Heart left ventricle (tissue), 16 donors: Measurements from ENCODE around the gene GPR171. TPM values are rescaled to one million over a fixed set of nuclear protein-coding genes. Genes with fewer than 3 reads are reported as not detected.

Source experiments
- ATAC-seq, 4 donors: fragments of 200-7000 bp; cut with Tn5 transposase; one replicate each; pipeline ENCODE4 v1.9.1; 2020 to 2022; ENCODE audit warnings: moderate library complexity in 4 of 4, mild to moderate bottlenecking in 3 of 4, moderate number of reproducible peaks in 1 of 4
- DNase-seq, 5 donors: peaks; one replicate each; pipeline ENCODE4 v3.0.0-alpha.2; 2020
- H3K27ac ChIP-seq, 12 donors: fragments of 200-600 bp; sonication (generic) in 4 of 12; one replicate each; pipeline versions ENCODE4 v1.5.0 to v1.8.0; 2016 to 2022; ENCODE audit warnings: mild to moderate bottlenecking in 2 of 12
- H3K27me3 ChIP-seq, 9 donors: fragments of 200-600 bp; sonication (generic) in 2 of 9; one replicate each; pipeline versions ENCODE4 v1.5.1 to v1.8.0; 2016 to 2022; ENCODE audit warnings: mild to moderate bottlenecking in 3 of 9
- H3K36me3 ChIP-seq, 9 donors: fragments of 200-600 bp; sonication (generic) in 2 of 9; one replicate each; pipeline versions ENCODE4 v1.5.0 to v1.8.0; 2018 to 2022; ENCODE audit warnings: mild to moderate bottlenecking in 2 of 9
- H3K4me1 ChIP-seq, 12 donors: fragments of 200-600 bp; sonication (generic) in 4 of 12; one replicate each; pipeline versions ENCODE4 v1.5.0 to v1.8.0; 2016 to 2022; ENCODE audit warnings: mild to moderate bottlenecking in 3 of 12
- H3K4me3 ChIP-seq, 12 donors: fragments of 200-600 bp; sonication (generic) in 4 of 12; one replicate each; pipeline versions ENCODE4 v1.5.0 to v1.8.0; 2017 to 2022; ENCODE audit warnings: mild to moderate bottlenecking in 9 of 12, moderate library complexity in 4 of 12
- H3K9me3 ChIP-seq, 12 donors: fragments of 200-600 bp; sonication (generic) in 4 of 12; one replicate each; pipeline versions ENCODE4 v1.5.0 to v1.8.0; 2016 to 2022; ENCODE audit warnings: mild to moderate bottlenecking in 1 of 12
- POLR2A ChIP-seq, 2 donors: fragments of 450-650 bp; IDR thresholded peaks; one replicate each; pipeline ENCODE4 v1.6.1; 2017; ENCODE audit warnings: antibody characterized with exemption in 2 of 2, mild to moderate bottlenecking in 2 of 2, moderate library complexity in 2 of 2
- WGBS, 4 donors: extraction: QIAGEN DNeasy Blood & Tissue Kit in 2 of 4; methylation state at CpG; one replicate each; pipeline versions ENCODE4 v1.1.5 to v1.1.7; 2013 to 2018; 5-methylcytosine and 5-hydroxymethylcytosine counted together
- intact Hi-C, 10 donors: fragments of 100-400 bp; cut with DNase I; formaldehyde crosslinking; loops; one replicate each; pipeline versions ENCODE4 v1.11.1 to v1.14.2; 2022
- polyA plus RNA-seq, 2 donors: library from polyadenylated mRNA; stranded (reverse); fragments of 200-250 nt; gene quantifications; one replicate each; pipeline ENCODE4 v1.2.3, GENCODE V29; 2013
- total RNA-seq, 9 donors: library from RNA; depleted of rRNA in 2 of 9; stranded (reverse); fragments of >200 nt in 2 of 9; fragmentation: NEBNext Ultra II Directional in 3 of 9; extraction: Animal tissue kit (Norgen Biotek cat#: 25700) in 3 of 9; gene quantifications; one replicate each; pipeline versions ENCODE4 v1.1.0 to v1.2.4, GENCODE V29; 2016 to 2023
- TF ChIP-seq, protein P1 (sequence below), 12 donors: fragments of 200-600 bp; sonication (generic) in 4 of 12; IDR thresholded peaks; one replicate each; pipeline versions ENCODE4 v1.5.0 to v1.8.0; 2018 to 2022; ENCODE audit warnings: antibody characterized with exemption in 12 of 12, mild to moderate bottlenecking in 5 of 12
- donor health status: ischemic (EF 13 %, LVEDD 7.1; RV severe dilation, severe dysfunction).
- donor health status: healthy with polysubstance abuse.
- donor health status: DM: no; HTN: yes; CAD: no.
- donor health status: DM: no; HTN: no; CAD: no.
- donor health status: ischemic (EF 25% LVEDD 6.9; RV normal size, moderate dysfunction).
- donor health status: ischemic (EF 25% LVEDD 5.7; RV mildly dilated, moderate dysfunction).
- donor health status: healthy.
- donor health status: DM: yes; HTN: yes; CAD: no.
- donor health status: ischemic (EF 35%, LVEDD 5.7; RV mildly dilated, moderate dysfunction).
- donor health status: nonischemic (EF 11% LVEDD 7.7; RV severe dilation, severe dysfunction).
- donor health status: DM: yes; HTN: yes; CAD: no.
- donor health status: PGD.
- donor health status: ischemic (EF 29% LVEDD 5.4; RV normal size, mild dysfunction).
- donor health status: nonischemic (EF 23%, LVEDD 6.1; RV moderate dilation, normal function).

GPR171 gene
- total and polyA plus RNA-seq, 11 donors, result 0.18 to 2.1 (median 0.34) TPM; not detected in 5

DNA sequence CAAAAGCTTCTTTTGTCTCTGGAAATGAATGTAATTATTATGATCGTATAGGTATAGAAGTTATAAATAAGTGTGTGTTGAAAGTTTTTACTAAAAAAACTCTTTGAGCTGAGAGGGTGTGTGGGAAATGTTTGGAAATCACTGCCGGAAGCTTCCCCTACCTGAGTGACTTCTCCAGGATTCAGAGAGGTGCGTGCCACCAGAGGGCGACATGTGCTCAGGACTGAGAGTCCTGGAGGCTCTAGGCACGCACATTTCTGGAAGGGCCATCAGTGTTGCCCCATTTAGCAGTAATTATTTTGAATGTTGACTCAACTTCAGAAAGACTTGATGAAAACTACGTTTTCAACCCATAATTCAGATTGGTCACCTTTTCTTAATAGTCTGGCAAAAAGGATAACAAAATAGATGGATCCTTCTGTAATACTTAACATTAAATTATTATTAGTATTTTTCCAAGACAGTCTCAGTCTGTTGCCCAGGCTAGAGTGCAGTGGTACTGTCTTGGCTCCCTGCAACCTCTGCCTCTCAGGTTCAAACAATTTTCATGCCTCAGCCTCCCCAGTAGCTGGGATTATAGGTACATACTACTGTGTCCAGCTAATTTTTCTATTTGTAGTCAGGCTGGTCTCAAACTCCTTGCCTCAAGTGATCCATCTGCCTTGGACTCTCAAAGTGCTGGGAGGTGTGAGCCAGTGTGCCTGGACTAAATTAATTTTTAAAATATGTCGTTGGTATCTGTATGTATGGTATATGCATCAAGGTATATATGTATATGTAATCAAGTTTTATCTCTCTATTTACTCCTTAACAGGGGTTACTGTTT is 34.5 kb downstream of the GPR171 start:
- no peaks in the 10 kb centered on the region for H3K9me3 ChIP-seq
- ATAC-seq (peak in 3 of 4 donors; percentile 76 to 83 (median 78)), DNase-seq (peak; percentile 70 to 87 (median 77))
- TF ChIP-seq POLR2A (IDR thresholded peaks at IDR 0.05), result no peak
- TF ChIP-seq, protein P1, sequence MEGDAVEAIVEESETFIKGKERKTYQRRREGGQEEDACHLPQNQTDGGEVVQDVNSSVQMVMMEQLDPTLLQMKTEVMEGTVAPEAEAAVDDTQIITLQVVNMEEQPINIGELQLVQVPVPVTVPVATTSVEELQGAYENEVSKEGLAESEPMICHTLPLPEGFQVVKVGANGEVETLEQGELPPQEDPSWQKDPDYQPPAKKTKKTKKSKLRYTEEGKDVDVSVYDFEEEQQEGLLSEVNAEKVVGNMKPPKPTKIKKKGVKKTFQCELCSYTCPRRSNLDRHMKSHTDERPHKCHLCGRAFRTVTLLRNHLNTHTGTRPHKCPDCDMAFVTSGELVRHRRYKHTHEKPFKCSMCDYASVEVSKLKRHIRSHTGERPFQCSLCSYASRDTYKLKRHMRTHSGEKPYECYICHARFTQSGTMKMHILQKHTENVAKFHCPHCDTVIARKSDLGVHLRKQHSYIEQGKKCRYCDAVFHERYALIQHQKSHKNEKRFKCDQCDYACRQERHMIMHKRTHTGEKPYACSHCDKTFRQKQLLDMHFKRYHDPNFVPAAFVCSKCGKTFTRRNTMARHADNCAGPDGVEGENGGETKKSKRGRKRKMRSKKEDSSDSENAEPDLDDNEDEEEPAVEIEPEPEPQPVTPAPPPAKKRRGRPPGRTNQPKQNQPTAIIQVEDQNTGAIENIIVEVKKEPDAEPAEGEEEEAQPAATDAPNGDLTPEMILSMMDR (IDR thresholded peaks at IDR 0.05), result peak; percentile 56 to 86 (median 74)
- H3K27ac ChIP-seq, result peak overlapping the region in 1 of 12 donors; percentile 86
- 15 to 21% (median 18%) methylated on average over 7 of the region's 7 CpGs for WGBS, 4 donors
- H3K27me3 ChIP-seq, result no peaks in the 10 kb centered on the region
- H3K4me3 ChIP-seq, result no peak overlapping the region
- intact Hi-C loops, result loop anchor here in 9 of 10 donors (1.0 to 5.0 kb wide), 7 partner anchors 58 to 669 kb away; partner anchors contain the start of gene P2RY13 (in 2 of the 9)
- H3K4me1 ChIP-seq, result peaks cover 0 to 46% (median 0%) of the 10 kb centered on the region in 12 donors
- no peaks in the 10 kb centered on the region for H3K36me3 ChIP-seq

DNA sequence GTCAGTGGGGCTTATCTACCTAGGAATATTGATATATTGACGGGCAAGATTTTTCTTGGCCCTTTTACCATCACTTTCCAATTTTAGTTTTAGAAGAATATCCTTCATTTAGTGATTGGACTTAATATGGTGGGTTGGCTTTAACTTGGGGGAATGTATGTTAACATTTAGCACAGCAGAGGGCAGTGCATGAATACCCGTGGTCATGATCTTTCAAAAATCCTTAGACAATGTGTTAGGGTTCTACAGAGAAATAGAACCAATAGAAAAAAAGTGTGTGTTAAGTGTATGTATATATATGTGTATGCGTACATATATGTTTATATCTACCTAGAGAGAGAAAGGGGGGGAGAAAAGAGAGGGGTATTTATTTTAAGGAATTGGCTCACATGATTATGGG is 36.9 kb downstream of the GPR171 start:
- Histone ChIP-seq H3K36me3 (no peaks in the 10 kb centered on the region), H3K9me3 (no peaks in the 10 kb centered on the region), H3K4me3 (no peak overlapping the region), H3K27ac (no peak overlapping the region), H3K4me1 (peaks cover 0 to 32% (median 0%) of the 10 kb centered on the region in 12 donors), H3K27me3 (no peaks in the 10 kb centered on the region)
- DNase-seq, result no peak
- WGBS, 4 donors, result 83 to 89% (median 84%) methylated on average over 3 of the region's 3 CpGs
- intact Hi-C loops, result loop anchor here in 7 of 10 donors (2.0 to 5.0 kb wide), 5 partner anchors 61 to 671 kb away; partner anchors contain the start of gene P2RY13 (in 2 of the 7)
- TF ChIP-seq, protein P1 (IDR thresholded peaks at IDR 0.05), result peak in 1 of 12 donors; percentile 17
- TF ChIP-seq POLR2A (IDR thresholded peaks at IDR 0.05), result no peak
- ATAC-seq, result no peak

GRCh38 chr3:151165226-151165625 is 37.8 kb downstream of the GPR171 start:
- WGBS, 4 donors, result 75 to 80% (median 77%) methylated on average over 7 of the region's 7 CpGs
- TF ChIP-seq POLR2A (IDR thresholded peaks at IDR 0.05), result no peak
- TF ChIP-seq, protein P1 (IDR thresholded peaks at IDR 0.05), result no peak
- intact Hi-C loops, result loop anchor here in 6 of 10 donors (5.0 kb wide), 4 partner anchors 62 to 672 kb away; partner anchors contain the start of gene P2RY13 (in 2 of the 6)

DNA sequence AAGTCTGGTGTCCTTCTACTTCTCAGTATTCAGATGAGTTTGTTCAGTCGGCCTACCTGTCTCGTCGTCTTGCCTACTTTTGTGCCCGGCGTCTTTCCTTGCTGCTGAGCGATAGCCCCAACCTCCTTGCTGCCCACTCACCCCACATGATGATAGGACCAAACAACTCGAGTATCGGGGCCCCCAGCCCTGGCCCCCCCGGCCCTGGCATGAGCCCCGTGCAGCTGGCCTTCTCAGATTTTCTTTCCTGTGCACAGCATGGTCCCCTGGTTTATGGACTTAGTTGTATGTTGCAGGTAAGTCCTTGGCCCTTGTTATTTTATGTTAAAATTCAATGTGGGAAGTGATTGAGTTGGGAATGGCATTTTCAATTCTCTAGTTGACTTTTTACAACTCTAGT is 43.2 kb downstream of the GPR171 start:
- DNase-seq (no peak), ATAC-seq (no peak)
- Histone ChIP-seq H3K4me1 (peaks cover 0 to 5% (median 0%) of the 10 kb centered on the region in 12 donors), H3K4me3 (no peak overlapping the region), H3K27ac (no peak overlapping the region), H3K9me3 (no peaks in the 10 kb centered on the region), H3K27me3 (no peaks in the 10 kb centered on the region), H3K36me3 (no peaks in the 10 kb centered on the region)
- TF ChIP-seq, protein P1 (IDR thresholded peaks at IDR 0.05), result no peak
- TF ChIP-seq POLR2A (IDR thresholded peaks at IDR 0.05), result no peak
- intact Hi-C loops, result no loop called here
- WGBS, 4 donors, result 90 to 93% (median 92%) methylated on average over 10 of the region's 10 CpGs

More at GRCh38 chr3:151165226-151165625, 37.8 kb downstream of the GPR171 start:
- Histone ChIP-seq H3K36me3 (no peaks in the 10 kb centered on the region), H3K27me3 (no peaks in the 10 kb centered on the region), H3K4me3 (no peak overlapping the region), H3K27ac (no peak overlapping the region), H3K4me1 (peaks cover 0 to 23% (median 0%) of the 10 kb centered on the region in 12 donors), H3K9me3 (no peaks in the 10 kb centered on the region)
- ATAC-seq, result no peak
- DNase-seq, result no peak
